SK-N-SH (cell line): Measurements from ENCODE around the gene TTC39C.

Source experiments
- CHD2 ChIP-seq: fragments of 150-350 bp; IDR thresholded peaks from 2 replicates; pipeline ENCODE4 v1.6.1; 2018; ENCODE audit warnings: low read length; ENCODE audit not compliant: partially characterized antibody
- EP300 ChIP-seq, 2 experiments: IDR thresholded peaks; 2 replicates each; pipeline versions ENCODE4 v1.4.0 to v1.6.1; 2012; ENCODE audit warnings: borderline replicate concordance in 1 of 2, low read depth in 1 of 2, low read length in 1 of 2
- FOSL2 ChIP-seq: IDR thresholded peaks from 2 replicates; pipeline ENCODE4 v1.4.0; 2012; ENCODE audit warnings: low read depth, mild to moderate bottlenecking, moderate library complexity, borderline replicate concordance
- FOXJ3 ChIP-seq: sonication (generic); formaldehyde crosslinking; IDR thresholded peaks from 2 replicates; pipeline ENCODE4 v1.5.1; 2020; ENCODE audit warnings: mild to moderate bottlenecking, missing genetic modification reagents
- GABPA ChIP-seq: IDR thresholded peaks from 2 replicates; pipeline ENCODE4 v1.4.0; 2012; ENCODE audit warnings: low read depth, mild to moderate bottlenecking
- IRF3 ChIP-seq: fragments of 150-350 bp; IDR thresholded peaks from 2 replicates; pipeline ENCODE4 v1.6.1; 2016; ENCODE audit warnings: mild to moderate bottlenecking, low read depth, low read length
- MXI1 ChIP-seq: IDR thresholded peaks from 2 replicates; pipeline ENCODE4 v1.6.1; 2012; ENCODE audit warnings: mild to moderate bottlenecking, low read depth, low read length, improper control_type of control experiment
- RAD21 ChIP-seq: IDR thresholded peaks from 2 replicates; pipeline ENCODE4 v1.6.1; 2012; ENCODE audit warnings: mild to moderate bottlenecking, low read length
- SMC3 ChIP-seq: IDR thresholded peaks from 2 replicates; pipeline ENCODE4 v1.6.1; 2012; ENCODE audit warnings: low read depth, low read length, improper control_type of control experiment
- TAF1 ChIP-seq: IDR thresholded peaks from 2 replicates; pipeline ENCODE4 v1.6.1; 2012; ENCODE audit warnings: low read depth, mild to moderate bottlenecking, low read length, moderate library complexity, borderline replicate concordance
- TF ChIP-seq, protein P1 (sequence below): IDR thresholded peaks from 2 replicates; pipeline ENCODE4 v1.4.0; 2012; ENCODE audit warnings: low read depth, borderline replicate concordance
- TF ChIP-seq, protein P2 (sequence below): fragments of 200-600 bp; sonication (generic); IDR thresholded peaks from 2 replicates; pipeline ENCODE4 v1.6.1; 2017; ENCODE audit warnings: antibody characterized with exemption, mild to moderate bottlenecking, moderate library complexity

GRCh38 chr18:24071779-24072178 is 57.2 kb downstream of the TTC39C start:
- no peak for TF ChIP-seq RAD21
- TF ChIP-seq, protein P1, sequence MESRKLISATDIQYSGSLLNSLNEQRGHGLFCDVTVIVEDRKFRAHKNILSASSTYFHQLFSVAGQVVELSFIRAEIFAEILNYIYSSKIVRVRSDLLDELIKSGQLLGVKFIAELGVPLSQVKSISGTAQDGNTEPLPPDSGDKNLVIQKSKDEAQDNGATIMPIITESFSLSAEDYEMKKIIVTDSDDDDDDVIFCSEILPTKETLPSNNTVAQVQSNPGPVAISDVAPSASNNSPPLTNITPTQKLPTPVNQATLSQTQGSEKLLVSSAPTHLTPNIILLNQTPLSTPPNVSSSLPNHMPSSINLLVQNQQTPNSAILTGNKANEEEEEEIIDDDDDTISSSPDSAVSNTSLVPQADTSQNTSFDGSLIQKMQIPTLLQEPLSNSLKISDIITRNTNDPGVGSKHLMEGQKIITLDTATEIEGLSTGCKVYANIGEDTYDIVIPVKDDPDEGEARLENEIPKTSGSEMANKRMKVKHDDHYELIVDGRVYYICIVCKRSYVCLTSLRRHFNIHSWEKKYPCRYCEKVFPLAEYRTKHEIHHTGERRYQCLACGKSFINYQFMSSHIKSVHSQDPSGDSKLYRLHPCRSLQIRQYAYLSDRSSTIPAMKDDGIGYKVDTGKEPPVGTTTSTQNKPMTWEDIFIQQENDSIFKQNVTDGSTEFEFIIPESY, result no peak
- TF ChIP-seq, protein P2, sequence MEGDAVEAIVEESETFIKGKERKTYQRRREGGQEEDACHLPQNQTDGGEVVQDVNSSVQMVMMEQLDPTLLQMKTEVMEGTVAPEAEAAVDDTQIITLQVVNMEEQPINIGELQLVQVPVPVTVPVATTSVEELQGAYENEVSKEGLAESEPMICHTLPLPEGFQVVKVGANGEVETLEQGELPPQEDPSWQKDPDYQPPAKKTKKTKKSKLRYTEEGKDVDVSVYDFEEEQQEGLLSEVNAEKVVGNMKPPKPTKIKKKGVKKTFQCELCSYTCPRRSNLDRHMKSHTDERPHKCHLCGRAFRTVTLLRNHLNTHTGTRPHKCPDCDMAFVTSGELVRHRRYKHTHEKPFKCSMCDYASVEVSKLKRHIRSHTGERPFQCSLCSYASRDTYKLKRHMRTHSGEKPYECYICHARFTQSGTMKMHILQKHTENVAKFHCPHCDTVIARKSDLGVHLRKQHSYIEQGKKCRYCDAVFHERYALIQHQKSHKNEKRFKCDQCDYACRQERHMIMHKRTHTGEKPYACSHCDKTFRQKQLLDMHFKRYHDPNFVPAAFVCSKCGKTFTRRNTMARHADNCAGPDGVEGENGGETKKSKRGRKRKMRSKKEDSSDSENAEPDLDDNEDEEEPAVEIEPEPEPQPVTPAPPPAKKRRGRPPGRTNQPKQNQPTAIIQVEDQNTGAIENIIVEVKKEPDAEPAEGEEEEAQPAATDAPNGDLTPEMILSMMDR, result no peak
- TF ChIP-seq FOXJ3, result no peak
- TF ChIP-seq SMC3, result no peak
- no peak for TF ChIP-seq IRF3
- TF ChIP-seq MXI1, result no peak
- no peak for TF ChIP-seq TAF1
- TF ChIP-seq EP300 (IDR thresholded peaks at IDR 0.05; ENCODE audit: borderline replicate concordance in 1 of 2, low read depth in 1 of 2, low read length in 1 of 2), result no peak
- no peak for TF ChIP-seq FOSL2
- TF ChIP-seq GABPA, result no peak
- TF ChIP-seq CHD2, result no peak
